Renal pelvis (tissue), 4 donors: Measurements from ENCODE around the gene DDIAS. TPM values are rescaled to one million over a fixed set of nuclear protein-coding genes. Genes with fewer than 3 reads are reported as not detected.
A peak's percentile ranks its signal among the peaks of the same experiment; 100 is the strongest.

Experiments used
- DNase-seq: peaks from one replicate; pipeline ENCODE4 v3.0.0-alpha.2; 2013
- polyA plus RNA-seq, 3 donors: library from polyadenylated mRNA; unstranded; fragments of 120-200 nt; gene quantifications; one replicate each; pipeline ENCODE4 v1.2.1, GENCODE V29; 2013; ENCODE audit not compliant: insufficient read length in 3 of 3

DDIAS gene
- polyA plus RNA-seq, 3 donors = 6.9 to 7.1 (median 7.1) TPM

DNA sequence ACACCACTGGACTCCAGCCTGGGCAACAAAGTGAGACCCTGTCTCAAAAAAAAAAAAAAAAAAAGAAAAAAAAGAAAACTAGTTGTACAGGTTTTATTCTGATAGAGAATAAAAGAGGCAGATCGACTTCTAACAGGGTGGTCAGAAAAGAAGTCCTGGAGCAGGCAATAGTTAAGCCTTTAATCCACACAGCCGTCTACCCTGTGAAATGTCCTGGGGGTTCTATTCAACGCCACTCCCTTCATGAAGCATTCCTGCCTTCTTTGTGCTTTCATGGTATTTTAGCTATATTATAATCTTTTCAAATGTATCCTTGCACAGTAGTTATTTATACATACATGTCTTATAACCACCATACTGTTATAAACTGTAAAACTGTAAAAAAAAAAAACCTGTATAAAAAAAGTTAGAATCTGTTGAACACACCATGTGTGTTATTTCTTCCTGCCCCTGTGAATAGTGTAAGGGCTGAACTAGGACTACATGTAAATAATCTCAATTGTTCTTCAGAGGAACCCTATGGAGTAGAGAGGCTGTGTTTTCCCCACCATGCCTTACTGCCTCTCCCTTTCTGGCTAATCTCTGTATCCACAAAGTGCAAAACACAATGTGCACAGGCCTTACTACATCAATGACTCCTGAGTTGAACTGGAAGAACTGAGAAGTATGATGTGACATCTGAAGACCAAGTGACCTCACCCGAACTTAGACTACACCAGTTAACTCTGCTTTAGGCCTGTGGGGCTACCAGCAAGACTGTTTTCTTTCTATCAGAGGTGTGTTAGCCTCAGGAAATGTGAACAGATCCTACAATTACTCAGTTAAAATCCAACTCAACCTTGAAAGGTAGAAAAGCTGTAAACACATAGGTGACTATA is 26.7 kb upstream of the DDIAS start:
- DNase-seq = no peak

GRCh38 chr11:82883853-82884252 is 17.7 kb upstream of the DDIAS start:
- DNase-seq = no peak

GRCh38 chr11:82889133-82890001 is 12.2 kb upstream of the DDIAS start:
- peak; percentile 31 for DNase-seq

DNA sequence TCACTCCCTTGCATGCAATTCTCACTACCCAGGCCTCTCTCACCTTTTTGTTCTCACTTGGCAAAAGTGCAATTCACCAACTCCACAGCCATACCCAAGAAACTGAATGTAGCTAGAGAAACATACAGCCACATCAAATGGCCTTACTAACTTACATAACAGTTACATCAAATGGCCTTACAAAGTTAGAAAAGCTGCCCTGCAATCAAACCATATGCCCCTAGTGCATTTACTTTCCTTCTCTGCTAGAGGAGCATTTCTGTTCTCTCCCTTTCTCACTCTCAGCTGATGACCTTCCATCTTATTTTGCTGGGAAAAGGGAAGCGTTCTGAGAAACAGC is 11.6 kb upstream of the DDIAS start:
- no peak for DNase-seq

- DNase-seq = no peak
Observed at GRCh38 chr11:82890936-82891335, 10.6 kb upstream of the DDIAS start.

- DNase-seq = no peak
Observed at GRCh38 chr11:82892611-82893169, 8.8 kb upstream of the DDIAS start.

GRCh38 chr11:82895437-82896091 is 6.0 kb upstream of the DDIAS start:
- no peak for DNase-seq

DNA sequence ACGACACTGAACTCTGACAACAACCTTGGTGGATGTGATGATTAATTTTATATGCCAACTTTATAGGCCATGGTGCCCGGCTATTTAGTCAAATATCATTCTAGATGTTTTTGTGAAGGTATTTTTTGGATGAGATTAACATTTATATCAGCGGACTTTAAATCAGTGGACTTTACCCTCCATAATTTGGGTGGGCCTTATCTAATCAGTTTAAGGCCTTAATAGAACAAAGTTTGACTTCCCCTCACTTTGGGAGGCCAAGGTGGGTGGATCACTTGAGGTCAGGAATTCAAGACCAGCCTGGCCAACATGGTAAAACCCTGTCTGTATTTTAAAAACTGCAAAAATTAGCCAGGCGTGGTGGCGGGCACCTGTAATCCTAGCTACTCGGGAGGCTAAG is 5.4 kb upstream of the DDIAS start:
- DNase-seq = no peak

DNA sequence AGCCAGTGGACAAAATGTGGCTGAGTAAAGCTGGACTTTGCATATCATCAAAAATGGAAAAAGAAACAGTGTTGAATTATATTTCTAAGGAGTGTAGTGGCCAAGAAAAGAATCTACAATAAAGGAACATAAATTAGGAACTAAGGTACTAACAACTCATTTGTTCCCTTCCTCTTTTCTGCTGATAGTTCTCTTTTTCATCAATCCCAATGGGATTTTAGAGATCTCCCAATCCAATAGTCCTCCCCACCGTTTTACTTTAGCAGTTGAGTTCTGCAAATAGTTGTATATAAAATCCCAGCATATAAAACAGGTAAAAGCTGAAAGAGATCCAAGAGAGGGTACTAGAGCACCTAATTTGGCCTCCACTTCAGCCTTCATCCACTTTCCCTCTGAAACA is 3.3 kb upstream of the DDIAS start:
- DNase-seq = no peak

DNA sequence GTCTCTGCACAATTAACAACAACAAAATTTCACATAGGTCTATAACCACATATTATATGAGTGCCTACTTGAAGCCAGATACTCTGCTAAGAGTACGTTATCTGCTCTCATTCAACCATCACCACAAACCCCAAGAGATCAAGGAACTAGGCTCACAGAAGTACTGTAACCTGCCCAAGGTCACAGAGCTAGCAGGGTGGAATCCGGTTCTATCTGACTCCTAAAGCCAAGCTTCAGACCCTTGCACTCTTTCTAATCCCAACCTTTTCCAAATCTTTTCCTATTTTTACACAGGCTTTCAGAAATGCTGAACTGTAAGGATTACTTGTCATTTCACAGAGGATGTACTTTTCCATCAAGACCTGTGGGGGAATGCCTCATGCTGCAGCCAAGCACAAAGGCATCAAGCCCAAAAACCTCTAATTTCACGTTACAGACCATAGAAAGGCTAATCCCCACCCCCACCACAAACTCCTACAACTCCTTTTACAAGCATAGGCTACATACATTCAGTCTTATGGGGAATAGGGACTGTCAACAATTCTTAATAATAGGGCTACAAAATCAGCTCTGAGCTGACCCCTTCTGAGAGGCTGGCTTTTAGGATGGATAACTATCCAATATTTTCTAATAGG is 2.2 kb upstream of the DDIAS start:
- DNase-seq = no peak

DNA sequence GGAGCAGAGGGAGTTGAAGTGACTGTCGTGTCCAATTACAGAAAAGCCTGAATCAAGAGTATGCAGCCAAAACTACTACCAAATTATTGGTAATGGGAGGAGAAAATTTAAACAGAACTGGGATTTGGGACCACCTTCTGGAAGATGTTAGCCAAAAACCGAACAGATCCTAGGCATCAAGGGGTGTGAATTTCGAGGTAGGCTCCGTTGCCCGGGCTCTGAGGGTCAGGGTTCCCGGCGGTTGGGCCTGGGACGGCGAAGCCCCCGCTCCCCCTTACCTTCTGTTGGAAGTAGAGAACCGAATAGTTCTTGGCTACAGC is 1.6 kb upstream of the DDIAS start:
- no peak for DNase-seq

DNA sequence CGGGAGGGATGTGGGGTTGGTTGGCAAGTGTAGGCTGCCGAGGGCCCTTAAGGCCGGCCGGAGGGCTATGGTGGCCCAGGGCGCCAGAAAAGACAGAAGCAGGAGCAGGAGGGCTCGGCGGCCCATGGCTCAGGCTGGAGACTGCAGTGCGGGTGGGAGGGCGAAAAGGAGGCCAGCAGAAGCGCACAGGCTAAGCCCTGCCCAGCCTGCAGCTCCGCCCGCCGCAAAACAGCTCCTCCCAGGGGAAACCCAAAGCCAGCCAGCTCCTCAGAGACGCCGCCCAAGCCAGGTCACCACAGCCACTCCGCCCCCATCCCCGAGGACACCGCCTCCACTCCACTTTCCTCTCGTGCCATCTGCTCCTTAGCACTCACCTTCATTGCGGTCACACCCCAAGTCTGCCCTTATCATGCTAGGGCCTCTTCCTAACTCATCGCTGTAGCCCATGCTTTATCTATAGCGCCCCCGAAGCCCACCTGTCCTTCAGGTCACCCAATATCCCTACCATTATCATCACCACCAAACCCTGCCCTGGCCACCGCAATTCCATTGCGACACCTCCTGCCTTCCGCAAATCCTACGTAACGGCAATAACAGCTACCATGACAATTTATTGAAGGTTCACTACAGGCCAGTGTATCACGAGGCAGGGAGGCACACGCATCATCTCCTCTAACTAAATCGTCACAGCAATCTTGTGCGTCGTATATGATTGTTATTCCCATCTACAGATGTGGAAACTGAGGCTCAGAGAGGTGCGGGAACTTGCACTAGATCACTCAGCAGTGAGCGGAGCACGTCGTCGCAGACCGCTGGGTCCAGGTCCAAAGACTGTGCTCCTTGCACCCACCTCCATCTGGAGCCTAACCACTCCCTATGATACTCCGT is 1.0 kb upstream of the DDIAS start, which contains the start of gene PRCP:
Gene PRCP (minus strand): TSS at position 154 of the 888 bp plus-strand sequence. CDS start 28 bp downstream, at position 126.
- peak; percentile 88 for DNase-seq

DNA sequence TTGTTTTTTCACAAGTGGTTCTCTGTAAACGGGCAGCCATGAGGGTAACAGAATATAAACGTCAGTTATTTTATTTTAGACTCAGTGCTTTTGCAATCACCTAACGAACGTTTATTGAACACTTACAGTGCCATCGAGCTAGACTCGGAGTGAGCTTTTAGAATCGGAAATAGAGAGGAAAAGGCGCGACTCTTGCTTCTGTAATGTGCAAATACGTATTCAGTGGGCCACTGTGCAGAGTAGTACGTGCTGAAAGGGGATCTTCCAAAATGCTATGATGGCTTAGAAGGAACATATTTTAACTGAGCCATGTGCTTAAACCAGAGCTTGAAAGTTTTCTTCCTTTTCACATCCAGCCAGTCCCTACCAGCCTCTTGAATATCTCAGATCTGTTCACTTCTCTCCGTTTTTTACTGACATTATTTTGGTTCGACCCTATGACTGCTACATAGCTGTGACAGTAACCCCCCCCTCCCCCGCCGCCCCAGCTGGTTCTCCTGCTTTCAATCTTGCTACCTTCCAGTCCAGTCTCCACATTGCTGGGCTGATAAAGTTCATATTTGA is 468 bp downstream of the DDIAS start:
- no peak for DNase-seq

DNA sequence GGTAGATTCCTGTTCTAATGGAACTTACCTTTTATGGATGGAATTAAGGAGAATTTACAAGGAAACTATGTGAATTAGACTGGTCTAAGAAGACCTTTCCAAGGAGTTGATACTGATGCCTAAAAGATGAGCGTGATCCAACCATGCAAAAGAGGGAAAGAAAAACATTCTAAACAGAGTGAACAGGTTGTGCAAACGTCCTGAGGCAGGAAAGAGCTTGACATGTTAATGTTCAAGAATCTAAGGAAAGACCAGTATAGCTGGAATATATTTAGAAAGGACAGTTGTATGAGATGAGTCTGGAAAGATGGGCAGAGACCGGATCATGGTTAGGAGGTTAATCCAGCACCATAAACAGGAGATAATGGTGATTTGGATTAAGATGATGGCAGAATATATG is 1.3 kb downstream of the DDIAS start:
- no peak for DNase-seq

DNA sequence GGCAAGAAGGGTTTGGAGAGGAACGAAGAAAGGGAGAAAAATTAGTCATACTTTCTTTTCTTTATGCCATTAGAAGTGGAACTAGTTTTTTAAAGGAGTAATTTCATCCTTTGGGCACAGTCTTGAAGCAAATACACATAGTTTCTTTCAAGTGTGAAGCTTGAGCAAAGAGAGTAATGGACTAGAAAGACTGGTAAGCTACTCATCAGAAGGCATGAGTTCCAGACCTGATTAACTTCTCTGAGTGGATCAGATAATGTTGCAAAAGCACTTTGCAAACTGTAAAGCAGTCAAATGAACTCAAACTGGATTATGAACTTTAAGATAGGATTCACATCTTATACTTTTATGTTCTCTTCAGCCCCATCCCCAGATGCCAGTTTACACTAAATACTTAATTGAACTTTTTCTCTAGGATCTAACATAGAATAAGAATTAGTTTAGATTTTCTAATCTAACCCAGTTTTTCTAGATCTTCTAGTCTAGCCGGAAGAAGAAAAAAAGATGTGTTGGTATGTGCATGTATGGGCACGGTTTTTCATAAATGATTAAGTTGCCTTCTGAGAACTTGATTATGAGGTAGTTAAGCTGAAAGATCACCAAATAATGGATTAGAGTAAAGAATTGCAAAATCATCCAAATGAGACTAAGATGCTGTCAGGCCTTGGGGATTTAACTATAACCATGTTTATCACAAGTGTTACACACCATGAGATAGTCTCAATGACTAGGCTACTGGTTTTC is 2.5 kb downstream of the DDIAS start:
- no peak for DNase-seq

DNA sequence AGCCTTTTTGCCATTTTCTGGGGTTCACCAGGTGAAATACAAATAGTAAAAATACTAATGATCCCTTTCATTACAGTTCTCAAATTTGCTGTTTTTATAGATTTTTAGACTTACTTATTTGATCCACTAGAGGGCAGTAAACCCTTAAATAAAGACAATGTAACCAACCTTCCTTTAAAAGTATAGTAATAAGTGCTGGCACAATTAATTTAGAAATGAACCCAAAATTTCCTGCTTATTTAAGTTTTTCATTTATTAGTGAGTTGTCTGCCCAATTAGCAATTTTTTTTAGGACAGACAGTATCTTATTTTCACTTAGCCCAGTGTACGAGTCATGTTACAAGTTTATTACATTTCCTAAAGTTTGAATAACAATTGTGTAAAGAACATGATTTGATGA is 4.7 kb downstream of the DDIAS start:
- DNase-seq = peak; percentile 22

GRCh38 chr11:82906931-82907330 is 5.4 kb downstream of the DDIAS start:
- DNase-seq = no peak

- DNase-seq = no peak
Observed at GRCh38 chr11:82907371-82907770, 5.8 kb downstream of the DDIAS start.

DNA sequence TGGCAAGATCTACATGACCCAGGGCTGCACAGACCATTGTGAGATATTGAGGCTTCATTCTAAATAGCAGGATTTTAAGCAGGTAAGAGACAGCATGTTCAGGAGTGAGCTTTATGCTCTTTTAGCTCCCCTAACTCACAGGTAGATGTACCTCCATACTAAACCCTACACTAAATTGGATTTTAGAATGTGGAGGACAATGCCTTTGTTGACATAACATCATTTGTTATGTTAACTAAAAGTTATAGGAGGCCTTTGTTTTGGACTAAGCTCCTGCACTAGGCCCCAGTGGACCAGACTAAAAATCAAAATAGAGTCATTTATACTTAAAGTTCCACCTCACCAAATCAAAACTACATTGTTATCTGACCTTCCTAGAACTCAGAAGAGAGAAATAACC is 6.8 kb downstream of the DDIAS start:
- DNase-seq = no peak
